ENCODE data around the gene TAT. TPM values are rescaled to one million over a fixed set of nuclear protein-coding genes. Genes with fewer than 3 reads are reported as not detected.
"Not testable (repeated sequence)": the region's sequence is repeated elsewhere in the genome, so short reads cannot be mapped to it uniquely, and the experiment has no call there.

TAT gene
- not detected for polyA plus RNA-seq

DNA sequence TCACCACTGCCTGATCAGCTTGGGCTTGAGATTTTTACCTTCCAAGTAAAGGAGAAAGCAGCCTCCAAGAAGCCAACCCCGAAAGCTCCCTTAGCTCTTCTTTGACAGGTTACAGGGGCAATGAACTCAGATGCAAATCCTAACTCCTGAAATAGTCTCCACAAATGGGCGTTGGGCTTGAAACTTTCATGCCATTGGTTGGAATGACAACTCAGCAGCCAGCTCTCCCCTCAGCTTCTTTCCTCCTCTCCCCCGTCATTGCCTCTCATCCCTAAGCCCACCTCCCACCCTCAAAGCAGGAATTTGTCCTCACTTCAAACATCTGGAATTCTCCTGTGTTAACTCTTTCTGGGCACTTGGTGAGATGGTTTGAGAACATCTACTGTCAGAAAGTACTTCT, at the start of gene TAT:
TAT (minus strand) TSS at position 122 of the 400 bp plus-strand sequence. CDS start 677 bp downstream, outside the sequence.
- H3K9me3 ChIP-seq (ENCODE audit: control insufficient read depth in 2 of 2, insufficient read depth in 1 of 2, low read depth in 1 of 2, low read length in 1 of 2) = no peaks in the 10 kb centered on the region

DNA sequence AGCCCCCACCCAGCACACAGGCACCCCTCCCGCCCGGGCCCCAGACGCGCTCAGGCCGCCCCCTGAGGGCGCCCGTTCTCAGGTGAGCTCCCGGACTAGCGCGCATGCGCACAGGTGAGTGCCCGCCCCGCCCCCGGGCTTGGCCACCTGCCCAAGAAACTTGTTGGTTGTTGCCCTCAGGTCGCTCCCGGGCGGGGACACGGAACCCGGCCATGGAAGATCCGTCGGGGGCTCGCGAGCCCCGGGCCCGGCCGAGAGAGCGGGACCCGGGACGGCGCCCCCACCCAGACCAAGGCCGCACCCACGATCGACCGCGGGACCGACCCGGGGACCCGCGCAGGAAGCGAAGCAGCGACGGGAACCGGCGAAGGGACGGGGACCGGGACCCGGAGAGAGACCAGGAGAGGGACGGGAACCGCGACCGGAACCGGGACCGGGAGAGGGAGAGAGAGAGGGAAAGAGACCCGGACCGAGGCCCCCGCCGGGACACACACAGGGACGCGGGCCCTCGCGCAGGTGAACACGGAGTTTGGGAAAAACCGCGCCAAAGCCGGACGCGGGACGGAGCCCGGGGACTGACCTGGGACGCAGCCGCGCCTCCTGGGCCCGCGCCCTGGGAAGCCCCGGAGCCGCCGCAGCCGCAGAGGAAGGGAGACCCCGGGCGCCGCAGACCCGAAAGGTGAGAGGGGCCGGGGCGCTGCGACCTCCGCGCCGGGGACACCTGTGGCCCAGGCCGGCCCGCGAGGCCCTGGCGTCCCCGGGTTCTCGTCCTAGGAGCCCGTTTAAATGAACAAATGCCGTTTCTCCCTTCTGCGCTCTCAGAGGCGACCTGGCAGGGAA, 49.3 kb upstream of the TAT start, which contains the start of gene MARVELD3:
MARVELD3 (plus strand) TSS at position 167 of the 840 bp plus-strand sequence; CDS start at position 213, 46 bp downstream.
- 1 to 2% methylated on average over 69 to 98 of the region's 98 CpGs for WGBS, 2 donors
- Histone ChIP-seq H3K4me3 (ENCODE audit: low read depth in 1 of 2, low read length in 2 of 2) (peak within 1 kb of the TSS; percentile 69 to 71), H3K9me3 (ENCODE audit: control insufficient read depth in 2 of 2, insufficient read depth in 1 of 2, low read depth in 1 of 2, low read length in 1 of 2) (no peaks in the 10 kb centered on the region), H3K4me1 (ENCODE audit: control insufficient read depth in 2 of 2, insufficient read depth in 2 of 2, low read length in 1 of 2) (peaks cover 0 to 2% of the 10 kb centered on the region in 2 donors), H3K27me3 (ENCODE audit: control insufficient read depth in 1 of 2, insufficient read depth in 2 of 2, low read length in 2 of 2) (no peaks in the 10 kb centered on the region), H3K36me3 (ENCODE audit: control insufficient read depth in 2 of 2, insufficient read depth in 2 of 2, low read length in 1 of 2) (no peaks in the 10 kb centered on the region), H3K27ac (ENCODE audit: low read depth in 2 of 2, low read length in 1 of 2) (no peak within 1 kb of the TSS)

More for the DNA sequence above, at the start of gene TAT:
- Histone ChIP-seq H3K27me3 (ENCODE audit: control insufficient read depth in 1 of 2, insufficient read depth in 2 of 2, low read length in 2 of 2) (no peaks in the 10 kb centered on the region), H3K4me3 (ENCODE audit: low read depth in 1 of 2, low read length in 2 of 2) (no peak within 1 kb of the TSS), H3K4me1 (ENCODE audit: control insufficient read depth in 2 of 2, insufficient read depth in 2 of 2, low read length in 1 of 2) (no peaks in the 10 kb centered on the region), H3K36me3 (ENCODE audit: control insufficient read depth in 2 of 2, insufficient read depth in 2 of 2, low read length in 1 of 2) (no peaks in the 10 kb centered on the region), H3K27ac (ENCODE audit: low read depth in 2 of 2, low read length in 1 of 2) (no peak within 1 kb of the TSS)
- WGBS, 2 donors = 20 to 23% methylated on average over 3 of the region's 3 CpGs

DNA sequence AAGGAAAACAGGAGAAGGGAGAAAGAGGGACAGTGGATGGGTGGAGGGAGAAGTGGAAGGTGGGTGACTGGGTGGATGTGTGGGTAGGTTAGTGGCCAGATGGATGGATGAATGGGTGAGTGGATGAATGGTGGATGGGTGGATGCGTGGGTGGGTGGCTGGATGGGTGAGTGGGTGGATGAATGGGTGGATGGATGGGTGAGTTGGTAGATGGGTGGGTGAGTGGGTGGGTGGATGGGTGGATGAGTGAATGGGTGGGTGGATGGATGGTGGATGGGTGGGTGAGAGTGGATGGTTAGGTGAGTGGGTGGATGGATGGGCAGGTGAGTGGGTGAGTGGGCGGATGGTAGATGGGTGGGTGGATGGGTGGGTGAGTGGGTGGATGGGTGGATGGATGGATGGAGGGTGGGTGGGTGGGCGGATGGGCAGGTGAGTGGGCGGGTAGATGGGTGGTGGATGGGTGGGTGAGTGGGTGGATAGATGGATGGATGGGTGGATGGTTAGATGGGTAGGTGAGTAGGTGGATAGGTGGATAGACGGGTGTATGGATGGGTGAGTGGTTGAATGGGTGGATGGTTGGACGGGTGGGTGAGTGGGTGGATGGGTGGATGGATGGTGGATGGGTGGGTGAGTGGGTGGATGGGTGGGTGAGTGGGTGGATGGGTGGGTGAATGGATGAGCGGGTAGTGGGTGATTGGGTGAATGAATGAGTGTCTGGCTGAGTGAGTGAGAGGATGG, 48.4 kb upstream of the TAT start:
- Histone ChIP-seq H3K27me3 (ENCODE audit: control insufficient read depth in 1 of 2, insufficient read depth in 2 of 2, low read length in 2 of 2) (no peaks in the 10 kb centered on the region), H3K9me3 (ENCODE audit: control insufficient read depth in 2 of 2, insufficient read depth in 1 of 2, low read depth in 1 of 2, low read length in 1 of 2) (no peaks in the 10 kb centered on the region), H3K36me3 (ENCODE audit: control insufficient read depth in 2 of 2, insufficient read depth in 2 of 2, low read length in 1 of 2) (no peaks in the 10 kb centered on the region), H3K27ac (ENCODE audit: low read depth in 2 of 2, low read length in 1 of 2) (no peak overlapping the region), H3K4me1 (ENCODE audit: control insufficient read depth in 2 of 2, insufficient read depth in 2 of 2, low read length in 1 of 2) (peaks cover 0 to 2% of the 10 kb centered on the region in 2 donors), H3K4me3 (ENCODE audit: low read depth in 1 of 2, low read length in 2 of 2) (no peak overlapping the region)
- WGBS, 2 donors = 89 to 94% methylated on average over 7 of the region's 7 CpGs

DNA sequence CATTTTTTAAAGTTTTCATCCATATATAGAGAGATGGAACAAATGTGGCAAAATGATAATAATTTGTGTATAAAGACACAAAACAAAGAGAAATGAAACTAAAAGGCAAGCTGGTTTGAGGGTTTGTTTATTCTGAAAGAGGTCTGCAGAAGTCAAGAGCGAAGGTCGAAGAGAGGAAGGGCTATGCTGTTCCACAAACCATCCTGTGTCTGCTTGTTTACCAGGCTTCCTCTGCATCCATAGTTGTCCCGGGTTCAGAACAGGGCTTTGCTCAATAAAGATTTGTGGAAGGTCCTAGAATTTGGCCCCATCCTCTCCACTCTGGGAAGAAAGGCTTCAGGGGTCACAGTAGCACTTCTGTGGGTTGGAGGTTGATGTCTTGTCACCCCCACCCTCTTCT, 46.7 kb upstream of the TAT start:
- Histone ChIP-seq H3K27ac (ENCODE audit: low read depth in 2 of 2, low read length in 1 of 2) (no peak overlapping the region), H3K36me3 (ENCODE audit: control insufficient read depth in 2 of 2, insufficient read depth in 2 of 2, low read length in 1 of 2) (no peaks in the 10 kb centered on the region), H3K4me3 (ENCODE audit: low read depth in 1 of 2, low read length in 2 of 2) (no peak overlapping the region), H3K27me3 (ENCODE audit: control insufficient read depth in 1 of 2, insufficient read depth in 2 of 2, low read length in 2 of 2) (no peaks in the 10 kb centered on the region), H3K9me3 (ENCODE audit: control insufficient read depth in 2 of 2, insufficient read depth in 1 of 2, low read depth in 1 of 2, low read length in 1 of 2) (no peaks in the 10 kb centered on the region), H3K4me1 (ENCODE audit: control insufficient read depth in 2 of 2, insufficient read depth in 2 of 2, low read length in 1 of 2) (peaks cover 0 to 2% of the 10 kb centered on the region in 2 donors)
- WGBS, 2 donors = 61 to 66% methylated on average over 3 of the region's 3 CpGs

DNA sequence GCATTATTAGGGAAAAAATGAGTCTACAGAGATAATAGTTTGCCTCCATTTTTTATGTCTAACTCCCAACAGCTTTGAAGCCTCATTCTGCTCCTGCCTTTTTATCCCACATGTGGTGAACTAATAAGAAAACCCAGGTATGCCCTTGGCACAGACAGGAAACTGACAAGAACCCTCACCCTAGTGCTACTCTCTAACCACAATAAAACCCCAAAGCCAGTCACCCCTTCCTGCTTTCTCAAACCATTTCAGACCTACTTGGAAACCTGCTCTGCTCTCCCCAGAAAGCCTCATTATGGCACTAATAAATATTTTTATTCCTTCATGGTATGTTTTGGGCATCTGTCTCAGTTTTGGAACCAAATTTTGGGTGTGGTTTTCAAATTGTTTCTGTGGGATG, 45.2 kb upstream of the TAT start:
- Histone ChIP-seq H3K36me3 (ENCODE audit: control insufficient read depth in 2 of 2, insufficient read depth in 2 of 2, low read length in 1 of 2) (no peaks in the 10 kb centered on the region), H3K4me3 (ENCODE audit: low read depth in 1 of 2, low read length in 2 of 2) (no peak overlapping the region), H3K27ac (ENCODE audit: low read depth in 2 of 2, low read length in 1 of 2) (no peak overlapping the region), H3K27me3 (ENCODE audit: control insufficient read depth in 1 of 2, insufficient read depth in 2 of 2, low read length in 2 of 2) (no peaks in the 10 kb centered on the region), H3K9me3 (ENCODE audit: control insufficient read depth in 2 of 2, insufficient read depth in 1 of 2, low read depth in 1 of 2, low read length in 1 of 2) (no peaks in the 10 kb centered on the region), H3K4me1 (ENCODE audit: control insufficient read depth in 2 of 2, insufficient read depth in 2 of 2, low read length in 1 of 2) (peaks cover 0 to 2% of the 10 kb centered on the region in 2 donors)

DNA sequence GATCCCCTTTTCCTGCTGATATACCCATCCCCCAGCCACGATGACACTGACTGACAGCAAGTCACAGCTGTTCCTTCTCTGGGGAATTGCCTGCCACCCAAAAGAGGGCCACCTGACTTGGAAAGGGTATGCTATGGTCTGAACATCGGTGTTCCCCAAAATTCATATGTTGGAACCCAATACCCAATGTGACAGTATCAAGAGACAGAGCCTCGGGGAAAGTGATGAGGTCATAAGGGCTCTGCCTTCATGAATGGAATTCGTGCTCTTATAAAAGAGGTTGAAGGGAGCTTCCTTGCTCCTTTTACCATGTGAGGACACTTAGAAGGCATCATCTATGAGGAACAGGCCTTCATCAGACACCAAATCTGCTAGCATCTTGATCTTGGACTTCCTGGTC, 41.5 kb upstream of the TAT start:
- Histone ChIP-seq H3K4me1 (ENCODE audit: control insufficient read depth in 2 of 2, insufficient read depth in 2 of 2, low read length in 1 of 2) (no peaks in the 10 kb centered on the region), H3K27ac (ENCODE audit: low read depth in 2 of 2, low read length in 1 of 2) (no peak overlapping the region), H3K27me3 (ENCODE audit: control insufficient read depth in 1 of 2, insufficient read depth in 2 of 2, low read length in 2 of 2) (no peaks in the 10 kb centered on the region), H3K36me3 (ENCODE audit: control insufficient read depth in 2 of 2, insufficient read depth in 2 of 2, low read length in 1 of 2) (no peaks in the 10 kb centered on the region), H3K9me3 (ENCODE audit: control insufficient read depth in 2 of 2, insufficient read depth in 1 of 2, low read depth in 1 of 2, low read length in 1 of 2) (no peaks in the 10 kb centered on the region), H3K4me3 (ENCODE audit: low read depth in 1 of 2, low read length in 2 of 2) (no peak overlapping the region)
- 75 to 81% methylated on average over 4 of the region's 4 CpGs for WGBS, 2 donors

DNA sequence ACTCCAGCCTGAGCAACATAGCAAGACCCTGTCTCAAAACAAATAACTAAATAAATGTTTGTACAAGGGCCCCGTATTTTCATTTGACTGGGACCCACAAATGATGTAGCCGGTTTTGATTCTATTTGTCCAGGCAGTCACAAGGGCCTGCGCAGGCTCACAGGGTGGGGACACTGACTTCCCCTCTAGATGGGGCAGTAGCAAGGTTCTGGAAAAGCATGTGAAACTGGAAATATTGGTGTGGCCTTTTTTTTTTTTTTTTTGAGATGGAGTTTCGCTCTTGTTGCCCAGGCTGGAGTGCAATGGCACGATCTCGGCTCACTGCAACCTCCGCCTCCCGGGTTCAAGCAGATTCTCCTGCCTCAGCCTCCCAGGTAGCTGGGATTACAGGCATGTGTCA, 38.1 kb upstream of the TAT start:
- not testable (repeated sequence) for H3K36me3 ChIP-seq (ENCODE audit: control insufficient read depth in 2 of 2, insufficient read depth in 2 of 2, low read length in 1 of 2); H3K4me1 ChIP-seq (ENCODE audit: control insufficient read depth in 2 of 2, insufficient read depth in 2 of 2, low read length in 1 of 2); H3K27me3 ChIP-seq (ENCODE audit: control insufficient read depth in 1 of 2, insufficient read depth in 2 of 2, low read length in 2 of 2); H3K27ac ChIP-seq (ENCODE audit: low read depth in 2 of 2, low read length in 1 of 2); H3K4me3 ChIP-seq (ENCODE audit: low read depth in 1 of 2, low read length in 2 of 2); H3K9me3 ChIP-seq (ENCODE audit: control insufficient read depth in 2 of 2, insufficient read depth in 1 of 2, low read depth in 1 of 2, low read length in 1 of 2)
- 80 to 90% methylated on average over 8 of the region's 8 CpGs for WGBS, 2 donors

DNA sequence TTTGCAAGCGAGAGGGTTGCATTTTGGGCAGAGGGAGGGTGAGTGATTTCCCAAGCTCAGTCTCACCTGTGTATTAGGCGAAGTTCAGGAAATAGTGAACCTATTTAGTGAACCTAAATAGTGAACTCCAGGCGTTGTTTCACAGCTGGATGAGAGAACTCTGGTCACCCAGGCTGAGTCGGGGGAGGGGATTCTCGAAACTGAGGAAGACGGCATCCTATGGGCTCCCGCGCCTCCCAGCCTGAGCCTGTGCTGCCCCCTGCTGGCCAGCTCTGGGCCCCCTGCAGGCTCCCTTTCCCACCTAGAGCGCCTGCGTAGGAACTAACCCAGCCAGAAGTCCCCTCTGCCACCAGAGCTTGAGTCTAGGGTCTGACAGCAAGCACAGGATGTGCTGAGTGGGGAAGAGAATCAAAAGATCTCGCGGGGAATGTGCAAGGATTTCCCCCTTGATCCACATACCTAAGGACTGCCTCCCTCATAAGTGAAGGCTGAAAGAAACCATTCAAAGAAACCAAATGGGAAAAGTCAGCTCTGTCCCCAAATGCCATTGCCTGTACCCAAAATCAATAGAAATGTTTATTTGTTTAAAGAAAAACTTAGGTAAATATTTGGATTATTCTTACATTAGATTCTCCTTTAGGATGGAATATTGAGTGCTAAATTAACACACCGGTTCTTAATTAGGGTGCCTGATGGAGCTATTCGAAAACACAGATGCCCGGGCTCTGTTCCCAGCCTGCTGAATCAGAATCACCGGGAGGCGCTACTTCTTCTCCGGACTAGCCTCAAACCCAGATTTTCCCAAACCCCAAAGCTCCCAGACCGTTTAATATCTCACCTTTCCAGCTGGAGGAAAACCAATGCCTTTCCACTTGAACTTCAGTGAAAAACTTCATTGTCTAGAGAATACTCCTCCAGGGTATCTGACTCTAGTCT, 34.3 kb upstream of the TAT start:
- Histone ChIP-seq H3K27me3 (ENCODE audit: control insufficient read depth in 1 of 2, insufficient read depth in 2 of 2, low read length in 2 of 2) (no peaks in the 10 kb centered on the region), H3K36me3 (ENCODE audit: control insufficient read depth in 2 of 2, insufficient read depth in 2 of 2, low read length in 1 of 2) (no peaks in the 10 kb centered on the region), H3K9me3 (ENCODE audit: control insufficient read depth in 2 of 2, insufficient read depth in 1 of 2, low read depth in 1 of 2, low read length in 1 of 2) (no peaks in the 10 kb centered on the region), H3K27ac (ENCODE audit: low read depth in 2 of 2, low read length in 1 of 2) (no peak overlapping the region), H3K4me1 (ENCODE audit: control insufficient read depth in 2 of 2, insufficient read depth in 2 of 2, low read length in 1 of 2) (no peaks in the 10 kb centered on the region), H3K4me3 (ENCODE audit: low read depth in 1 of 2, low read length in 2 of 2) (no peak overlapping the region)
- WGBS, 2 donors = 15 to 16% methylated on average over 19 of the region's 19 CpGs

DNA sequence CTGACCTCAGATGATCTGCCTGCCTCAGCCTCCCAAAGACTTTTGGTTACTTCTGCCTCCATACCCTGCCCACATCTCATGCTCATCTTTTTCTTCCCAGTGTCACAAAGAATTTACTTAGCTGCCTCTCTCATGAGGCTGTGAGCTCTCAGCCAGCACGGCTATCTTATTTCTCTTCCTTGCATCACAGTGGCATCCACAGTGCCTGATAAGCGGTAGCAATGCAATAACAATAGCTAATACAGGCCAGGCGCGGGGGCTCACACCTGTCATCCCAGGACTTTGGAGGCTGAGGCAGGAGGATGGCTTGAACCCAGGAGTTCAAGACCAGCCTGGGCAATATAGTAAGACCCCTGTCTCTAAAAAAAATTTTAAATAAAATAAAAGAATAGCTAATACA, 33.6 kb upstream of the TAT start:
- no peak overlapping the region for H3K4me3 ChIP-seq (ENCODE audit: low read depth in 1 of 2, low read length in 2 of 2)
- H3K36me3 ChIP-seq (ENCODE audit: control insufficient read depth in 2 of 2, insufficient read depth in 2 of 2, low read length in 1 of 2) = no peaks in the 10 kb centered on the region
- no peaks in the 10 kb centered on the region for H3K9me3 ChIP-seq (ENCODE audit: control insufficient read depth in 2 of 2, insufficient read depth in 1 of 2, low read depth in 1 of 2, low read length in 1 of 2)
- no peaks in the 10 kb centered on the region for H3K27me3 ChIP-seq (ENCODE audit: control insufficient read depth in 1 of 2, insufficient read depth in 2 of 2, low read length in 2 of 2)
- no peaks in the 10 kb centered on the region for H3K4me1 ChIP-seq (ENCODE audit: control insufficient read depth in 2 of 2, insufficient read depth in 2 of 2, low read length in 1 of 2)
- H3K27ac ChIP-seq (ENCODE audit: low read depth in 2 of 2, low read length in 1 of 2) = no peak overlapping the region
- WGBS, 2 donors = 82 to 84% methylated on average over 4 of the region's 4 CpGs

All from esophagus (tissue), 2 donors.